A204.1 (cell line): ENCODE measurements around the gene PNPLA7.
"Not testable (repeated sequence)": the region's sequence is repeated elsewhere in the genome, so short reads cannot be mapped to it uniquely, and the experiment has no call there.

Source experiments
- FAIRE-seq: peaks from 2 replicates; lab custom pipeline; 2012; peaks lifted over from hg19 to GRCh38; lab: Jason Lieb, UNC

PNPLA7 gene

GRCh38 chr9:137513136-137513535 lies 37.1 kb downstream of the PNPLA7 start:
- not testable (repeated sequence) for FAIRE-seq

- FAIRE-seq = no peak
Observed at GRCh38 chr9:137511758-137512463, 38.3 kb downstream of the PNPLA7 start.

GRCh38 chr9:137511126-137511525 lies 39.1 kb downstream of the PNPLA7 start:
- FAIRE-seq = not testable (repeated sequence)

DNA sequence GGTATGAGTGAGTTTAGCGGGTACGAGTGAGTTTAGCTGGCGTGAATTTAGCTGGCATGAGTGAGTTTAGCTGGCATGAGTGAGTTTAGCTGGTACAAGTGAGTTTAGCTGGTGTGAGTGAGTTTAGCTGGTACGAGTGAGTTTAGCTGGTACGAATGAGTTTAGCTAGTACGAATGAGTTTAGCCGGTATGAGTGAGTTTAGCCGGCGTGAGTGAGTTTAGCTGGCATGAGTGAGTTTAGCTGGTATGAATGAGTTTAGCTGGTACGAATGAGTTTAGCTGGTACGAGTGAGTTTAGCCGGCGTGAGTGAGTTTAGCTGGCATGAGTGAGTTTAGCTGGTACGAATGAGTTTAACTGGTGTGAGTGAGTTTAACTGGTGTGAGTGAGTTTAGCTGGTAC lies 41.0 kb downstream of the PNPLA7 start:
- no peak for FAIRE-seq

DNA sequence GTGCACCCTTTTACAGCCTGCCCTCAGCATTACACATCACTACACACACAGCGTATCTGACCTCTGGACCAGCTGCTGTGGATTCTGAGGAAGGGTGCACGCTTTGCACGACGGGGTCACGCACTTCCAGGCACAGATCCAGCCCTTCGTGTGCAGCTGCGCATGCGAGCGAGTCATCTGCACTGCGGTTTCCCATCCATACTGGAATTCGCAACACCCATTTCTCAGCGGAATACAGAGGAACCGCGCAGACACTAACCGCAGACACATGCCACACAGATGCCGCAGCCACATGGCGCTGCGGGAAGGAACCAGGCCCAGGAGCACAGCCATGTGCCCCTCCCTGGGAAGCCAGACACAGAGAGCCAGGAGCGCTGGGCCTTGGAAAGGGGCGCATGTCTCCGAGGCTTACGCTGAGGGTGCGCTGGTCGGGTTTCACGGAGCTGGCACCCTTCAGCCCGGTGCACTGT lies 43.5 kb downstream of the PNPLA7 start:
- no peak for FAIRE-seq

DNA sequence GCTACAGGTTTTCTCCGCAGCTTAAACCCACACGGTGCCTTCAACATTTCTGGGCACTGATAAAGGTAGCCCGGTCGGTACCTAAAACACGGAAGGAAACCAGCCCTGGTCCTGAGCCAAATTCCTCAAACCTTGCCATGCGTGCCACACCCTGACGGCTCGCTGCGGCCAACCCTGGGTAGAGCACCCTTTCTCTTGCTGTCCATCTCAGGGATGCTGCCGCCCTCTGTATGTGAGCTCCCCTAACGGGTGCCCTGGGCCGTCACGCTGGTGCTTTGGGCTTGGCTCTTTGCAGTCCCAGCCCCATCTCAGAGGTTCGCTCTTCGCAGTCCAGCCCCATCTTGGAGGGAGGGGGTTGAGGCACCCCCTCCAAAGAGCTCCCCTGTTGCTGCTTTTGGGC lies 43.9 kb downstream of the PNPLA7 start:
- no peak for FAIRE-seq

DNA sequence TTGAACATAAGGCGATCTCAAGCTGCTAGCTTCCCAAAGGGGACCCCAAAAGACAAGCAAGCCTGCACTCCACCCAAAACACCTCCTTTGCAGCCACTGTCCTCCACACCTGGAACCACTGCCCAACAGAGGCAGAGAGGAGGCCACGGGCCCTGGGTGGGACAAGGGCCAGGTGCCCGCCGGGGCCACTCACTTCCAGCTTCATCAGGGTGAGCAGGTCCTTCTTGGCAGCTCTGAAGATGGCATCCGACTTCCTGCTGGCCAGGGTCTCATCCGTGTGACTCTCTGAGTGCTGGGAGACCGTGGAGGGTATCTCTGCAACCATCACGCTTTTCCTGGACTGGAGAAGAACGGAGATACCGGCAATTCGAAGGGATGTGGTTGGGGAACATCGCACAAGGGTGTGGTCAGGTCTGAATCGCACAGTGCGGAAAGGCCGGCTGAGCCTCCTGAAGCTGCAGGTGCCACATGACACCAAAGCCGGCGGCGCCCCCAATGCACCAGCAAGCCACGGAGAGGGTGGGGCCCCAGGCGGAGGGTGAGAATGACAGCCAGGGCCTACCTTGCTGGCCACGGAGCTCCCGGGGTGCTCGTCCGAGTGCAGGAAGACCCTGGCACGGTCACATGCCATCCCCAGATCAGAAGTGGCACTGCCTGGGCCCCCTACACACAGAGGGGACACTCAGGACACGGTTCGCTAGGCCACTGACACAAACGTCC lies 44.6 kb downstream of the PNPLA7 start:
- no peak for FAIRE-seq

GRCh38 chr9:137504432-137504777 lies 45.8 kb downstream of the PNPLA7 start:
- no peak for FAIRE-seq

- no peak for FAIRE-seq
Observed at GRCh38 chr9:137502008-137502911, 47.9 kb downstream of the PNPLA7 start.

- no peak for FAIRE-seq
Observed at GRCh38 chr9:137501457-137501856, 48.7 kb downstream of the PNPLA7 start.

DNA sequence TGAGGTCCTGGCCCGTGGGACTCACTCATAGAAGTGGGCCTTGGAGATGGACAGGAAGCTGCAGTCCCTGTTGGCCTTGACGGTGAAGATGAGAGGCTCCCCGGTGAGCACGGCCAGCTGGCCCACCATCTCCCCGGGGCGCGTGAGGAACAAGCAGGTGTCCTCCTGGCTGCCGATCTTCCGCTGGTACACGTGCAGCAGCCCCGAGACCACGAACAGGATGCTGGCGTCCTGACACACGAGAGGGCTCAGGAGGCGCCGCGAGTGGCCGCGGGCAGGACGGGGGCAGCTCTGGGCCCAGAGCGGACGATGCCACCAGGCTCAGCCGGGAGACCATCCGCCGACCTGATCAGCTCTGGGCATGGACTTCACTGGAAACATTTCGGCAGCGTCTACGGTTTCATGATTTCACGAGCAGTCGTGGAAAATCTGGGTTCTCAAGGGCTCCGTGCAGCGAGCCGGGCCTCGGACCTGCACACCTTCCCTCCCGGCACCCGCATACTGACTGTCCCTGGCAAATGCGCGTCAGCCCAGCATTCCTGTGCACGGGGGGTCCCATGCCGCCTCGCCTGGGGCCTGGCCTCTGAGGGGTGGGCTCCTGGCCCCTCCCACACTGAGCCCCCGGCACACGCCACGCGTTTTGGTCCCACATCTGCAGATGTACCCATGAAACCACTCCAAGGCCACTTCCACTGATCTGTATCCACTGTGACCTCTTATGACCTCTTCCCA lies 49.4 kb downstream of the PNPLA7 start:
- FAIRE-seq = no peak

DNA sequence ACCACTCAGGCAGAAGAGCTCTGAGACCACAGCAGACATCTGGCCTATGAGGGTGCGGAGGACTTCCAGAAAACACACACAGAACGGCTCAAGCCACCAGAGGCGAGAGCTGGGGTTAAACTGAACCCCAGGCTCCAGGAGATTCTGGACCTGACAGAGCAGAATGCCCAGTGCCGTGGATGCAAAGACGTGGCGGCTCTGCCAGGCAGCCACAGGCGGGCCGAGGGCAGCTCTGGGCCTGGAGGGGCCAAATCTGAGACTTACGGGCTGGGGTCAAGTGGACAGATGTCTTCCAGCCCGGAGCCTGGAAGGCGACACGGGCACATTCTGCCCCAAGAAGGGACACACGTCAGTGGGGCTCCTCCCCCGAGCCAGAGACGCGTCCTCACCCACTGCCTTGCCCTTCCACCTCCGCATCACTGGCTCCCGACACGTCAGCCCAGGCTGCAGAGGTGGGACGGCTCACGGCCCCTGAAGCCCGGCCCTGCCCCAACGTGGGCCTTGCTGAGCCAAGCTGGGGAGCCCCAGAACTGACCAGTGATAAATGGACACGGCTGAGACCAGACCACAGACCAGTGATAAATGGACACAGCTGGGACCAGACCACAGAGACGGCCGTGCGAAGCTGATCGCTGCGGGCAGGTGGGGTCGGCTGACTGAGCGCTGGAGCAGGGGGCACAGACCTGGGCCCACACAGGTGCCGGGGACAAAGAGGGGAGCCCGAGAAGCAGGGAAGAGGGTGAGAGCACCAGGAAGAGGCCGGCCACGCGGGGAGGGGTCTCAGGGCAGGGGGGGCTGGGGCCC lies 50.1 kb downstream of the PNPLA7 start:
- no peak for FAIRE-seq

GRCh38 chr9:137499416-137499815 lies 50.8 kb downstream of the PNPLA7 start:
- FAIRE-seq = no peak

DNA sequence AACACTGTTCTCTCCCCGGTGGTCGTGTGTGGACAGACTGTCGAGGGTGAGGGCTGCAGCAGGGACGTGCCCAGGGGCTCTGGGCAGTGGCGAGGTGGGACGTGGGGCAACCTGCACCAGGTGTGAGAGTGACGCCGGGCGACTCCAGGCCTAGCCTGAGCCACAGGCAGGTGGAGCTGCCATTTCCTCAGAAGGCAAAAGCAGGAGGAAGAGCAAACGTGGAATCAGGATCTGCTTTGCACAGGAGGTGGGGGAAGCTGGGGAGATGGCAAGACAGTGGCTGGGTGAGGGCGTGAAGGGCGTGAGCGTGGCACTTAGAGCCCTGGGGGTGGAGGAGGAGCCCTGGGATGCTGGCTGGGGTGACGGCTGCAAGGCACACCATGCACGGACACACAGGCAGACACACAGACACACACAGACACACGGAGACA lies 51.5 kb downstream of the PNPLA7 start:
- FAIRE-seq = no peak

GRCh38 chr9:137497921-137498719 lies 52.1 kb downstream of the PNPLA7 start:
- no peak for FAIRE-seq

DNA sequence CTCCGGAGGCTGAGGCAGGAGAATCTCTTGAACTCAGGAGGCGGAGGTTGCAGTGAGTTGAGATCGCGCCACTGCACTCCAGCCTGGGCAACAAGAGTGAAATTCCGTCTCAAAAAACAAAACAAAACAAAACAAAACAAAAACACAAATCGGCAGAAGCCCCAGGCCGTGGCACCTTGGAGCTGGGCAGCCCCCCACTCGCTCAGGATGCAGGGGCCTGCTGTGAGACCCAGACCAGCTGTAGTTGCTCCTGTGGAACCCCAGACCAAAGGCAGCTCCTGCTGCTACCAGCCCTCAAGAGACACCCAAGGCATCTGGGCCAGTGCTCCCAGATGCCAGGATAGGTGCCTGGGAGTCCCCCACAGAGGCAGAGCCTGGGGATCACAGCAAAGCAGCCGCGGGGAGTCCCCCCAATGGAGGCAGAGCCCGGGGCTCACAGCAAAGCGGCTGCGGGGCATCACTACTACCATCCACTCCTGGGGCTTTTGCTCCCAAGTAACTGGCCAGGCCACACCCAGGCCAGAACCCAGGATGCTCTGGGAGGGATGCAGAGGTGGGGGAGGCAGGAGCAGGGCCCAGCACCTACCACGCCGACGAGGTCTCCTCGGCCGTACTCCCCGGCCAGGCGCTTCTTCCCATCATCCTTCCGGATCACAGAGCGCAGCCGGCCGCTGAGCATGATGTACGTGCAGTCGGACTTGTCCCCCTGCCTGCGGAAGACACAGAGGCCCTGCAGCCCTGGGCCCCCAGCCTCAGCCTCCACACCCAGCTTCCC lies 53.4 kb downstream of the PNPLA7 start:
- no peak for FAIRE-seq

- FAIRE-seq = no peak
Observed at GRCh38 chr9:137494550-137495351, 55.5 kb downstream of the PNPLA7 start.

DNA sequence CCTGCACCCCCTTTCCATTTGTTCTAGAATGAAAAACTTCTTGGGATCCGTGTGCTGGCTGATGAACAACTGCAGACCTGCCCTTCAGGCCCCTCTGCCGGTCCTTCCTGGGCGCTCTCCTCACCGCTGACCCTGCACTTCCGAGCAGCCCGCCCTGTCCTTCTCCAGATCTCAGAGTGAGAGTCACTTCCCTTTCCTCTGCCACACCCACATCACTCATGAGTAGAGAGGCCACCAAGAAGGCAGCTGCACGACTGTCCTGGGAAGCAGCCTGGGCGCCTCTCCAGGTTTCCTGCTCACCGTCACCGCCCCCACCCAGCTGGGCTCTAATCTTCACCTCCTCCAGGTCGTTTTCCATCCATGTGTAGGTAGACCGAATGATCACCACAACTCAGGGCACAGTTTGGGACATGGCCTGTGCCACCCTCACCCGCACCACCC lies 56.1 kb downstream of the PNPLA7 start:
- FAIRE-seq = no peak
